ENCODE results near the gene FAM118B.
"Not testable (repeated sequence)": the region's sequence is repeated elsewhere in the genome, so short reads cannot be mapped to it uniquely, and the experiment has no call there.

The FAM118B gene

GRCh38 chr11:126254819-126255218, 43.2 kb downstream of the FAM118B start:
- H3K14ac ChIP-seq (ENCODE audit: low read length in 2 of 2), result no peak overlapping the region
- no peak overlapping the region for H2BK120ac ChIP-seq (ENCODE audit: low read depth, low read length)
- peaks cover 3% of the 10 kb centered on the region for H3K79me1 ChIP-seq (replicated peaks; ENCODE audit: low read length, poor library complexity, severe bottlenecking)
- peaks cover 2% of the 10 kb centered on the region for H3K4me1 ChIP-seq (ENCODE audit: control insufficient read depth, insufficient read depth, low read depth, low read length)
- no peak overlapping the region for H3K23ac ChIP-seq (ENCODE audit: low read length in 2 of 2)
- WGBS, result 100% methylated on average over 1 of the region's 1 CpG
- H4K91ac ChIP-seq (ENCODE audit: low read length), result no peak overlapping the region
- H2AK5ac ChIP-seq (ENCODE audit: low read length, severe bottlenecking), result no peak overlapping the region
- H3K27me3 ChIP-seq (ENCODE audit: control insufficient read depth in 1 of 2, insufficient read depth in 1 of 2, low read length in 2 of 2), result no peaks in the 10 kb centered on the region
- H4K8ac ChIP-seq (ENCODE audit: low read length), result no peak overlapping the region
- H3K18ac ChIP-seq (ENCODE audit: low read depth in 1 of 2, low read length in 2 of 2), result no peak overlapping the region
- H3K9me3 ChIP-seq (ENCODE audit: control insufficient read depth, low read length), result no peaks in the 10 kb centered on the region
- no peak overlapping the region for H2BK15ac ChIP-seq (ENCODE audit: low read depth, poor library complexity, severe bottlenecking)
- H3K4me2 ChIP-seq (ENCODE audit: low read length, poor library complexity, severe bottlenecking), result no peak overlapping the region
- no peak overlapping the region for H2BK5ac ChIP-seq (ENCODE audit: low read depth, low read length, poor library complexity, severe bottlenecking)
- H3K4ac ChIP-seq (ENCODE audit: low read depth in 1 of 2, low read length in 2 of 2), result no peak overlapping the region
- H3K36me3 ChIP-seq (ENCODE audit: control insufficient read depth in 1 of 2, insufficient read depth in 2 of 2, low read depth in 1 of 2, low read length in 2 of 2), result peaks cover 25 to 71% of the 10 kb centered on the region in 2 experiments
- DNase-seq, result no peak
- no peak overlapping the region for H3K9ac ChIP-seq (ENCODE audit: low read length)
- H2AFZ ChIP-seq (ENCODE audit: low read depth, low read length), result no peak overlapping the region
- H3K27ac ChIP-seq (ENCODE audit: low read length, poor library complexity, severe bottlenecking), result no peak overlapping the region
- H2BK12ac ChIP-seq (ENCODE audit: low read length in 2 of 2), result no peak overlapping the region
- H3K4me3 ChIP-seq (ENCODE audit: insufficient read depth in 1 of 2, low read depth in 1 of 2, low read length in 2 of 2), result no peak overlapping the region

DNA sequence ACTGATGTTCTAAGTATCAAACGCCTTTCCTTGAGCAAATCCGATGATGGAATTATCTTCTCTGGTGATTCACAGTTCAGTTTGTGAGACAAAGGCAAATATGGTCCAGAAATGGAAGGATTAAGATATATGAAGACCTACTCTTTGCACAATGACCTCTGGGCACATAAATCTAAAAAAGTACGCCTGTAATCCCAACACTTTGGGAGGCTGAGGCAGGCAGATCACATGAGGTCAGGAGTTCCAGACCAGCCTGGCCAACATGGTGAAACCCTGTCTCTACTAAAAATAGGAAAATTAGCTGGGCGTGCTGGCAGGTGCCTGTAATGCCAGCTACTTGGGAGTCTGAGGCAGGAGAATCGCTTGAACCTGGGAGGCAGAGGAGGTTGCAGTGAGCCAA, 43.9 kb downstream of the FAM118B start:
- not testable (repeated sequence) for H2AK5ac ChIP-seq (ENCODE audit: low read length, severe bottlenecking); H2BK120ac ChIP-seq (ENCODE audit: low read depth, low read length); H3K9me3 ChIP-seq (ENCODE audit: control insufficient read depth, low read length); H2AFZ ChIP-seq (ENCODE audit: low read depth, low read length); H3K4me3 ChIP-seq (ENCODE audit: insufficient read depth in 1 of 2, low read depth in 1 of 2, low read length in 2 of 2); H3K4me1 ChIP-seq (ENCODE audit: control insufficient read depth, insufficient read depth, low read depth, low read length); H3K4me2 ChIP-seq (ENCODE audit: low read length, poor library complexity, severe bottlenecking); H3K9ac ChIP-seq (ENCODE audit: low read length); H2BK15ac ChIP-seq (ENCODE audit: low read depth, poor library complexity, severe bottlenecking); DNase-seq; H3K4ac ChIP-seq (ENCODE audit: low read depth in 1 of 2, low read length in 2 of 2); H3K27me3 ChIP-seq (ENCODE audit: control insufficient read depth in 1 of 2, insufficient read depth in 1 of 2, low read length in 2 of 2); H4K91ac ChIP-seq (ENCODE audit: low read length); H3K27ac ChIP-seq (ENCODE audit: low read length, poor library complexity, severe bottlenecking); H4K8ac ChIP-seq (ENCODE audit: low read length); H3K79me1 ChIP-seq (replicated peaks; ENCODE audit: low read length, poor library complexity, severe bottlenecking); H2BK12ac ChIP-seq (ENCODE audit: low read length in 2 of 2); H2BK5ac ChIP-seq (ENCODE audit: low read depth, low read length, poor library complexity, severe bottlenecking); H3K18ac ChIP-seq (ENCODE audit: low read depth in 1 of 2, low read length in 2 of 2); H3K14ac ChIP-seq (ENCODE audit: low read length in 2 of 2); H3K23ac ChIP-seq (ENCODE audit: low read length in 2 of 2)
- 99% methylated on average over 3 of the region's 5 CpGs for WGBS
- H3K36me3 ChIP-seq (ENCODE audit: control insufficient read depth in 1 of 2, insufficient read depth in 2 of 2, low read depth in 1 of 2, low read length in 2 of 2), result peaks cover 28 to 68% of the 10 kb centered on the region in 2 experiments

- Histone ChIP-seq H3K4ac (ENCODE audit: low read depth in 1 of 2, low read length in 2 of 2) (no peak overlapping the region), H3K4me3 (ENCODE audit: insufficient read depth in 1 of 2, low read depth in 1 of 2, low read length in 2 of 2) (no peak overlapping the region), H3K14ac (ENCODE audit: low read length in 2 of 2) (no peak overlapping the region), H2AK5ac (ENCODE audit: low read length, severe bottlenecking) (no peak overlapping the region), H2BK120ac (ENCODE audit: low read depth, low read length) (no peak overlapping the region), H3K9me3 (ENCODE audit: control insufficient read depth, low read length) (no peaks in the 10 kb centered on the region), H3K4me1 (ENCODE audit: control insufficient read depth, insufficient read depth, low read depth, low read length) (peaks cover 2% of the 10 kb centered on the region), H2AFZ (ENCODE audit: low read depth, low read length) (no peak overlapping the region), H3K27ac (ENCODE audit: low read length, poor library complexity, severe bottlenecking) (no peak overlapping the region), H4K8ac (ENCODE audit: low read length) (no peak overlapping the region), H3K4me2 (ENCODE audit: low read length, poor library complexity, severe bottlenecking) (no peak overlapping the region), H3K79me1 (replicated peaks; ENCODE audit: low read length, poor library complexity, severe bottlenecking) (peaks cover 3% of the 10 kb centered on the region), H3K18ac (ENCODE audit: low read depth in 1 of 2, low read length in 2 of 2) (no peak overlapping the region), H3K9ac (ENCODE audit: low read length) (no peak overlapping the region), H4K91ac (ENCODE audit: low read length) (no peak overlapping the region), H2BK5ac (ENCODE audit: low read depth, low read length, poor library complexity, severe bottlenecking) (no peak overlapping the region), H3K23ac (ENCODE audit: low read length in 2 of 2) (no peak overlapping the region), H3K27me3 (ENCODE audit: control insufficient read depth in 1 of 2, insufficient read depth in 1 of 2, low read length in 2 of 2) (no peaks in the 10 kb centered on the region), H3K36me3 (ENCODE audit: control insufficient read depth in 1 of 2, insufficient read depth in 2 of 2, low read depth in 1 of 2, low read length in 2 of 2) (peaks cover 28 to 67% of the 10 kb centered on the region in 2 experiments), H2BK15ac (ENCODE audit: low read depth, poor library complexity, severe bottlenecking) (no peak overlapping the region), H2BK12ac (ENCODE audit: low read length in 2 of 2) (no peak overlapping the region)
- DNase-seq, result no peak
- WGBS, result 94% methylated on average over 3 of the region's 4 CpGs
These were observed 44.6 kb downstream of the FAM118B start for GRCh38 chr11:126256216-126256615.

DNA sequence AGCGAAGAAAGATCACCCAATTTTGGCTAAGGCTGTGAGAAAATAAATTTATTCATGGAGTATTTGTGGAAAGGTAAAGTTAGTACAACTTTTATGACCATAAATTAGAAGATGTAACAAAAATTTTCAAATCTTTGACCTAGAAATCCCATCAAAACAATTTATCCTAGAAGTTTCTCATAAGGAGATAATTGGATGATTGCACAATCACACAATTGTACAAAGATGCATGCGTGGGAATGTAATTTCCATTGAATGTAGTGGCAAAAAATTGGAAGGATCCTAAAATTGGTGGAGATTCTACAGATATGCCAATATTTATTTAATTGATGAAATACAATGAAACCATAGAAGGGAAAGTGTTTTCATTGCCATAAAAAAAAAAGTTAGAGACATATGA, 45.6 kb downstream of the FAM118B start:
- no peaks in the 10 kb centered on the region for H3K9me3 ChIP-seq (ENCODE audit: control insufficient read depth, low read length)
- no peak overlapping the region for H3K23ac ChIP-seq (ENCODE audit: low read length in 2 of 2)
- H3K14ac ChIP-seq (ENCODE audit: low read length in 2 of 2), result no peak overlapping the region
- DNase-seq, result no peak
- no peak overlapping the region for H2AK5ac ChIP-seq (ENCODE audit: low read length, severe bottlenecking)
- peaks cover 3% of the 10 kb centered on the region for H3K79me1 ChIP-seq (replicated peaks; ENCODE audit: low read length, poor library complexity, severe bottlenecking)
- no peak overlapping the region for H3K9ac ChIP-seq (ENCODE audit: low read length)
- peaks cover 2% of the 10 kb centered on the region for H3K4me1 ChIP-seq (ENCODE audit: control insufficient read depth, insufficient read depth, low read depth, low read length)
- 100% methylated on average over 1 of the region's 2 CpGs for WGBS
- H2BK5ac ChIP-seq (ENCODE audit: low read depth, low read length, poor library complexity, severe bottlenecking), result no peak overlapping the region
- no peak overlapping the region for H2BK15ac ChIP-seq (ENCODE audit: low read depth, poor library complexity, severe bottlenecking)
- H3K18ac ChIP-seq (ENCODE audit: low read depth in 1 of 2, low read length in 2 of 2), result no peak overlapping the region
- no peak overlapping the region for H3K4me2 ChIP-seq (ENCODE audit: low read length, poor library complexity, severe bottlenecking)
- H4K8ac ChIP-seq (ENCODE audit: low read length), result no peak overlapping the region
- no peak overlapping the region for H3K27ac ChIP-seq (ENCODE audit: low read length, poor library complexity, severe bottlenecking)
- H3K27me3 ChIP-seq (ENCODE audit: control insufficient read depth in 1 of 2, insufficient read depth in 1 of 2, low read length in 2 of 2), result no peaks in the 10 kb centered on the region
- peaks cover 28 to 70% of the 10 kb centered on the region in 2 experiments for H3K36me3 ChIP-seq (ENCODE audit: control insufficient read depth in 1 of 2, insufficient read depth in 2 of 2, low read depth in 1 of 2, low read length in 2 of 2)
- H3K4me3 ChIP-seq (ENCODE audit: insufficient read depth in 1 of 2, low read depth in 1 of 2, low read length in 2 of 2), result no peak overlapping the region
- H2AFZ ChIP-seq (ENCODE audit: low read depth, low read length), result no peak overlapping the region
- H3K4ac ChIP-seq (ENCODE audit: low read depth in 1 of 2, low read length in 2 of 2), result no peak overlapping the region
- H2BK120ac ChIP-seq (ENCODE audit: low read depth, low read length), result no peak overlapping the region
- no peak overlapping the region for H4K91ac ChIP-seq (ENCODE audit: low read length)
- H2BK12ac ChIP-seq (ENCODE audit: low read length in 2 of 2), result no peak overlapping the region
